GM21717 (cell line): ENCODE results near the gene OOSP4A.
"Not testable (repeated sequence)": the region's sequence is repeated elsewhere in the genome, so short reads cannot be mapped to it uniquely, and the experiment has no call there.

Experiments
- ATAC-seq: cut with Tn5 transposase; IDR thresholded peaks from one replicate; pipeline ENCODE4 v1.9.1; 2021; ENCODE audit warnings: mild to moderate bottlenecking, moderate library complexity; ENCODE audit not compliant: unreplicated experiment

OOSP4A gene

GRCh38 chr11:59973097-59973496 lies 9.3 kb downstream of the OOSP4A start:
- no peak for ATAC-seq

- ATAC-seq, result no peak
These were observed 17.4 kb downstream of the OOSP4A start for GRCh38 chr11:59981106-59981770.

GRCh38 chr11:59982037-59982436 lies 18.2 kb downstream of the OOSP4A start:
- ATAC-seq, result not testable (repeated sequence)

- no peak for ATAC-seq
These were observed 19.4 kb downstream of the OOSP4A start for GRCh38 chr11:59983212-59983611.

- ATAC-seq, result no peak
These were observed 20.5 kb downstream of the OOSP4A start for GRCh38 chr11:59984368-59984767.

- no peak for ATAC-seq
These were observed 26.6 kb downstream of the OOSP4A start for GRCh38 chr11:59990421-59990820.

- no peak for ATAC-seq
These were observed 28.6 kb downstream of the OOSP4A start for GRCh38 chr11:59992425-59992824.

GRCh38 chr11:59997800-59998199 lies 34.0 kb downstream of the OOSP4A start:
- ATAC-seq, result no peak

GRCh38 chr11:59999691-60000090 lies 35.9 kb downstream of the OOSP4A start:
- no peak for ATAC-seq

- no peak for ATAC-seq
These were observed 39.9 kb downstream of the OOSP4A start for GRCh38 chr11:60003729-60004128.

GRCh38 chr11:60005360-60005759 lies 41.5 kb downstream of the OOSP4A start:
- ATAC-seq, result no peak

GRCh38 chr11:60016881-60017280 lies 53.0 kb downstream of the OOSP4A start, which contains the start of gene OOSP4B:
Gene OOSP4B (plus strand): TSS chr11:60017181.
- no peak for ATAC-seq

- ATAC-seq, result no peak
These were observed 54.2 kb downstream of the OOSP4A start for GRCh38 chr11:60018058-60018457.
